ENCODE data around the gene PSAT1.

GRCh38 chr9:78357165-78357873, 60.4 kb downstream of the PSAT1 start:
- TF ChIP-seq EZH2 (IDR thresholded peaks at IDR 0.05) (no peak), FOXP2 (optimal IDR thresholded peaks at IDR 0.05; ENCODE audit: control extremely low read depth, extremely low read length, insufficient read depth) (no peak)
